H1 (cell line): ENCODE results near the gene MAD2L1. TPM values are rescaled to one million over a fixed set of nuclear protein-coding genes. Genes with fewer than 3 reads are reported as not detected.

Experiments used
- CTCF ChIA-PET: fragments of 300-600 bp; sonication (Branson Sonifier 250); formaldehyde crosslinking; loops from one replicate; lab custom pipeline; 2021; ENCODE audit not compliant: partially characterized antibody; lab: Charles Lee
- POLR2A ChIA-PET: fragments of 300-600 bp; sonication (Branson Sonifier 250); formaldehyde crosslinking; loops from one replicate; lab custom pipeline; 2021; ENCODE audit warnings: inconsistent platforms; ENCODE audit not compliant: partially characterized antibody; lab: Charles Lee
- DNase-seq, 2 experiments: peaks; one replicate each; pipeline versions ENCODE4 v3.0.0 to v3.0.0-alpha.2; 2010 to 2022; ENCODE audit warnings: low spot score in 2 of 2, low read depth in 1 of 2, mixed read lengths in 1 of 2
- FAIRE-seq: peaks from 2 replicates; lab custom pipeline; 2011; peaks lifted over from hg19 to GRCh38; lab: Jason Lieb, UNC
- H2AFZ ChIP-seq: 2 replicates; pipeline ENCODE4 v1.8.1; 2012; ENCODE audit warnings: low read length, inconsistent platforms
- H2AK5ac ChIP-seq: 2 replicates; pipeline ENCODE4 v1.6.1; 2013; ENCODE audit warnings: low read depth, low read length
- H2BK120ac ChIP-seq: replicated peaks from 2 replicates; pipeline ENCODE3; 2013; ENCODE audit warnings: low read depth, low read length, inconsistent platforms
- H2BK12ac ChIP-seq: 2 replicates; pipeline ENCODE4 v1.6.1; 2013; ENCODE audit warnings: low read depth, low read length
- H2BK15ac ChIP-seq: 2 replicates; pipeline ENCODE4 v1.6.1; 2013; ENCODE audit warnings: low read length
- H2BK20ac ChIP-seq: 2 replicates; pipeline ENCODE4 v1.6.1; 2013; ENCODE audit warnings: low read length
- H2BK5ac ChIP-seq: 2 replicates; pipeline ENCODE4 v1.6.1; 2013; ENCODE audit warnings: low read depth, low read length
- H3K14ac ChIP-seq: 2 replicates; pipeline ENCODE4 v1.6.1; 2013; ENCODE audit warnings: inconsistent platforms; ENCODE audit not compliant: insufficient read length
- H3K18ac ChIP-seq: 2 replicates; pipeline ENCODE4 v1.6.1; 2013; ENCODE audit warnings: low read length; ENCODE audit errors: extremely low read depth
- H3K23ac ChIP-seq: 2 replicates; pipeline ENCODE4 v1.6.1; 2013; ENCODE audit warnings: inconsistent platforms; ENCODE audit not compliant: insufficient read length
- H3K23me2 ChIP-seq: 2 replicates; pipeline ENCODE4 v1.6.1; 2013; ENCODE audit warnings: low read depth, low read length
- H3K27ac ChIP-seq: 2 replicates; pipeline ENCODE4 v1.6.1; 2011; ENCODE audit warnings: low read depth, low read length, inconsistent platforms
- H3K27me3 ChIP-seq, 4 experiments: replicated peaks in 1 of 4; 1 replicate in 1 of 4; 2 replicates in 3 of 4; pipeline versions ENCODE4 v1.6.1 to v1.8.1; 2011 to 2013; ENCODE audit warnings: low read length in 3 of 4, mild to moderate bottlenecking in 3 of 4, inconsistent platforms in 2 of 4, mixed read lengths in 2 of 4, moderate library complexity in 1 of 4; ENCODE audit not compliant: control insufficient read depth in 3 of 4, insufficient read depth in 3 of 4; ENCODE audit errors: extremely low read depth in 1 of 4
- H3K36me3 ChIP-seq, 4 experiments: 2 replicates each; pipeline versions ENCODE4 v1.6.1 to v1.8.1; 2011 to 2013; ENCODE audit warnings: mild to moderate bottlenecking in 4 of 4, low read length in 3 of 4, moderate library complexity in 2 of 4, control low read depth in 1 of 4, inconsistent platforms in 1 of 4; ENCODE audit not compliant: insufficient read depth in 4 of 4, control insufficient read depth in 2 of 4
- H3K4ac ChIP-seq: replicated peaks from 2 replicates; pipeline ENCODE3; 2013; ENCODE audit warnings: low read length, low read depth, mixed read lengths, inconsistent platforms; ENCODE audit not compliant: insufficient read length
- H3K4me1 ChIP-seq, 4 experiments: replicated peaks in 1 of 4; 1 replicate in 1 of 4; 2 replicates in 3 of 4; pipeline versions ENCODE4 v1.6.1 to v1.8.1; 2011 to 2013; ENCODE audit warnings: low read length in 3 of 4, inconsistent platforms in 2 of 4, mixed read lengths in 1 of 4; ENCODE audit not compliant: insufficient read depth in 4 of 4, control insufficient read depth in 3 of 4
- H3K4me2 ChIP-seq, 2 experiments: 2 replicates each; pipeline versions ENCODE4 v1.6.1 to v1.8.1; 2011 to 2013; ENCODE audit warnings: low read depth in 2 of 2, low read length in 2 of 2, control low read depth in 1 of 2, inconsistent platforms in 1 of 2, mild to moderate bottlenecking in 1 of 2; ENCODE audit not compliant: insufficient read depth in 1 of 2
- H3K4me3 ChIP-seq, 4 experiments: fragments of 200-600, 300-600 bp in 1 of 4; sonication (generic), shearing (Covaris generic), sonication (Bioruptor Twin) in 1 of 4; 2 replicates each; pipeline versions ENCODE4 v1.5.1 to v1.8.1; 2011 to 2016; ENCODE audit warnings: low read length in 4 of 4, low read depth in 3 of 4, control low read depth in 2 of 4, inconsistent platforms in 2 of 4, mild to moderate bottlenecking in 2 of 4, mixed read lengths in 1 of 4, moderate library complexity in 1 of 4; ENCODE audit not compliant: insufficient read depth in 2 of 4; ENCODE audit errors: extremely low read depth in 1 of 4
- H3K56ac ChIP-seq: replicated peaks from 2 replicates; pipeline ENCODE3; 2013; ENCODE audit warnings: low read depth, mild to moderate bottlenecking, mixed read lengths, low read length, inconsistent platforms; ENCODE audit not compliant: insufficient read length
- H3K79me1 ChIP-seq: 2 replicates; pipeline ENCODE4 v1.6.1; 2013; ENCODE audit warnings: low read depth, low read length, control low read depth
- H3K79me2 ChIP-seq, 2 experiments: 2 replicates each; pipeline versions ENCODE4 v1.6.1 to v1.8.1; 2012 to 2013; ENCODE audit warnings: low read length in 2 of 2, mild to moderate bottlenecking in 2 of 2, inconsistent platforms in 1 of 2; ENCODE audit not compliant: insufficient read depth in 2 of 2, control insufficient read depth in 1 of 2
- H3K9ac ChIP-seq, 4 experiments: replicated peaks in 1 of 4; 1 replicate in 1 of 4; 2 replicates in 3 of 4; pipeline versions ENCODE4 v1.6.1 to v1.8.1; 2011 to 2013; ENCODE audit warnings: low read depth in 3 of 4, low read length in 3 of 4, control low read depth in 2 of 4, mild to moderate bottlenecking in 2 of 4, moderate library complexity in 2 of 4, inconsistent platforms in 1 of 4; ENCODE audit errors: extremely low read depth in 1 of 4
- H3K9me3 ChIP-seq, 2 experiments: 2 replicates each; pipeline versions ENCODE4 v1.6.1 to v1.8.1; 2012 to 2013; ENCODE audit warnings: mild to moderate bottlenecking in 2 of 2, moderate library complexity in 2 of 2, control low read depth in 1 of 2, inconsistent platforms in 1 of 2, low read depth in 1 of 2, low read length in 1 of 2, mixed read lengths in 1 of 2; ENCODE audit not compliant: insufficient read depth in 2 of 2
- H4K20me1 ChIP-seq, 2 experiments: replicated peaks in 1 of 2; 2 replicates each; pipeline versions ENCODE3 to v1.8.1; 2011 to 2013; ENCODE audit warnings: inconsistent platforms in 2 of 2, low read length in 2 of 2, mild to moderate bottlenecking in 1 of 2; ENCODE audit not compliant: insufficient read depth in 2 of 2, control insufficient read depth in 1 of 2
- H4K5ac ChIP-seq: 2 replicates; pipeline ENCODE4 v1.6.1; 2013; ENCODE audit warnings: low read length, low read depth, mixed read lengths, inconsistent platforms; ENCODE audit not compliant: insufficient read length
- H4K8ac ChIP-seq: 2 replicates; pipeline ENCODE4 v1.8.0; 2013; ENCODE audit warnings: mild to moderate bottlenecking, moderate library complexity, low read length, inconsistent platforms; ENCODE audit not compliant: insufficient read depth; ENCODE audit errors: extremely low read depth
- H4K91ac ChIP-seq: replicated peaks from 2 replicates; pipeline ENCODE3; 2013; ENCODE audit warnings: low read length, mixed read lengths, inconsistent platforms; ENCODE audit not compliant: insufficient read length
- CEBPB ChIP-seq: IDR thresholded peaks from 2 replicates; pipeline ENCODE4 v1.6.1; 2012; ENCODE audit warnings: low read depth, low read length
- CHD1 ChIP-seq: IDR thresholded peaks from 2 replicates; pipeline ENCODE4 v1.6.1; 2012; ENCODE audit warnings: low read depth, low read length, improper control_type of control experiment
- E2F6 ChIP-seq: IDR thresholded peaks from 2 replicates; pipeline ENCODE4 v1.6.1; 2012; ENCODE audit warnings: inconsistent platforms
- GABPA ChIP-seq: IDR thresholded peaks from 2 replicates; pipeline ENCODE4 v1.6.1; 2011; ENCODE audit warnings: mild to moderate bottlenecking, low read length, moderate library complexity, borderline replicate concordance; ENCODE audit not compliant: insufficient read depth
- HDAC6 ChIP-seq: IDR thresholded peaks from one replicate; pipeline ENCODE4 v1.7.1; 2012; ENCODE audit warnings: low read depth, mild to moderate bottlenecking, inconsistent platforms, low read length, moderate library complexity
- JUN ChIP-seq: IDR thresholded peaks from 2 replicates; pipeline ENCODE4 v1.6.1; 2011; ENCODE audit warnings: low read depth, mild to moderate bottlenecking, improper control_type of control experiment, low read length
- KDM5A ChIP-seq: fragments of 200-600 bp; IDR thresholded peaks from 2 replicates; pipeline ENCODE4 v1.7.1; 2012; ENCODE audit warnings: mild to moderate bottlenecking, low read length, inconsistent platforms, mixed read lengths
- MAFK ChIP-seq: IDR thresholded peaks from 2 replicates; pipeline ENCODE4 v1.6.1; 2012; ENCODE audit warnings: low read depth, mild to moderate bottlenecking, improper control_type of control experiment, low read length
- PHF8 ChIP-seq: fragments of 200-600 bp; sonication (generic); conservative IDR thresholded peaks from 2 replicates; pipeline ENCODE4 v1.7.1; 2012; ENCODE audit warnings: low read depth, mild to moderate bottlenecking, inconsistent platforms, low read length, moderate library complexity
- POLR2A ChIP-seq, 2 experiments: IDR thresholded peaks; 1 replicate in 1 of 2; 2 replicates in 1 of 2; pipeline ENCODE4 v1.6.1; 2011; ENCODE audit warnings: low read depth in 2 of 2, low read length in 2 of 2, mild to moderate bottlenecking in 2 of 2; ENCODE audit errors: control extremely low read depth in 1 of 2
- POU5F1 ChIP-seq: IDR thresholded peaks from 2 replicates; pipeline ENCODE4 v1.6.1; 2011; ENCODE audit warnings: low read depth, mild to moderate bottlenecking, low read length, moderate library complexity
- RFX5 ChIP-seq: IDR thresholded peaks from 2 replicates; pipeline ENCODE4 v1.6.1; 2011; ENCODE audit warnings: low read depth, low read length, improper control_type of control experiment, borderline replicate concordance
- WGBS, 2 experiments: shearing (Covaris generic) in 1 of 2; methylation state at CpG; one replicate each; pipeline versions ENCODE4 v1.1.6 to v1.1.7; 2013 to 2015; ENCODE audit warnings: low lambda C conversion rate in 2 of 2, mixed read lengths in 2 of 2, inconsistent platforms in 1 of 2, low coverage in 1 of 2, missing lambda C conversion rate in 1 of 2; ENCODE audit not compliant: insufficient replicate concordance in 2 of 2, insufficient coverage in 1 of 2, insufficient read length in 1 of 2; ENCODE audit errors: extremely low coverage in 1 of 2, missing lambda C conversion rate in 1 of 2; 5-methylcytosine and 5-hydroxymethylcytosine counted together
- polyA plus RNA-seq, 7 experiments: library from polyadenylated mRNA; depleted of rRNA in 3 of 7; stranded (reverse) in 5 of 7; unstranded in 2 of 7; fragments of >200 nt in 5 of 7; fragments of 200-250 nt in 2 of 7; gene quantifications; 1 replicate in 5 of 7; 2 replicates in 1 of 7; 4 replicates in 1 of 7; pipeline versions ENCODE4 v1.2.1 to v1.2.3, GENCODE V29; 2011 to 2013; ENCODE audit warnings: missing spikeins in 2 of 7, mixed read lengths in 2 of 7
- total RNA-seq: library from RNA; stranded (reverse); fragmentation: NEBNext Ultra II Directional; extraction: Animal tissue kit (Norgen Biotek cat#: 25700); gene quantifications from 2 replicates; pipeline ENCODE4 v1.2.1, GENCODE V29; 2021
- TF ChIP-seq, protein P1 (sequence below): IDR thresholded peaks from 2 replicates; pipeline ENCODE4 v1.6.1; 2012; ENCODE audit warnings: low read length, inconsistent platforms

MAD2L1 gene
- total and polyA plus RNA-seq, 2 of the 8 experiments (the other 6 are each of a cell fraction or from before 2014, with no cell fraction given), result 51.1 to 88.1 TPM

GRCh38 chr4:120059036-120059435 is 7.6 kb downstream of the MAD2L1 start:
- ChIA-PET POLR2A (no interaction called here), CTCF (no interaction called here)
- Histone ChIP-seq H3K23ac (no peak overlapping the region), H4K91ac (no peak overlapping the region), H3K4me2 (no peak overlapping the region), H2BK15ac (no peak overlapping the region), H3K27ac (no peak overlapping the region), H3K4ac (no peak overlapping the region), H2BK120ac (no peak overlapping the region), H2BK20ac (no peak overlapping the region), H2AK5ac (no peak overlapping the region), H2BK5ac (no peak overlapping the region), H4K8ac (no peak overlapping the region), H2AFZ (no peak overlapping the region), H4K5ac (no peak overlapping the region), H3K79me1 (no peaks in the 10 kb centered on the region), H4K20me1 (peaks cover 4 to 7% of the 10 kb centered on the region in 2 experiments), H3K9me3 (no peaks in the 10 kb centered on the region), H3K79me2 (peaks cover 0 to 27% of the 10 kb centered on the region in 2 experiments; a peak in 3 of 4 replicates), H3K18ac (no peak overlapping the region), H3K9ac (no peak overlapping the region), H3K14ac (no peak overlapping the region)
- DNase-seq, result no peak
- 81% methylated on average over 1 of the region's 1 CpG; no CpG with 5 or more reads in 1 of the 2 experiments for WGBS, 2 experiments
- TF ChIP-seq RFX5 (no peak), CHD1 (no peak), GABPA (no peak), POU5F1 (no peak), PHF8 (no peak), KDM5A (no peak), CEBPB (no peak), HDAC6 (no peak), POLR2A (IDR thresholded peaks at IDR 0.05; ENCODE audit: control extremely low read depth in 1 of 2, low read depth in 2 of 2, low read length in 2 of 2) (no peak), JUN (no peak), MAFK (no peak), E2F6 (no peak)
- TF ChIP-seq, protein P1, sequence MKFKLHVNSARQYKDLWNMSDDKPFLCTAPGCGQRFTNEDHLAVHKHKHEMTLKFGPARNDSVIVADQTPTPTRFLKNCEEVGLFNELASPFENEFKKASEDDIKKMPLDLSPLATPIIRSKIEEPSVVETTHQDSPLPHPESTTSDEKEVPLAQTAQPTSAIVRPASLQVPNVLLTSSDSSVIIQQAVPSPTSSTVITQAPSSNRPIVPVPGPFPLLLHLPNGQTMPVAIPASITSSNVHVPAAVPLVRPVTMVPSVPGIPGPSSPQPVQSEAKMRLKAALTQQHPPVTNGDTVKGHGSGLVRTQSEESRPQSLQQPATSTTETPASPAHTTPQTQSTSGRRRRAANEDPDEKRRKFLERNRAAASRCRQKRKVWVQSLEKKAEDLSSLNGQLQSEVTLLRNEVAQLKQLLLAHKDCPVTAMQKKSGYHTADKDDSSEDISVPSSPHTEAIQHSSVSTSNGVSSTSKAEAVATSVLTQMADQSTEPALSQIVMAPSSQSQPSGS, result no peak
- TF ChIP-seq, all 59 proteins: peak for 0
- FAIRE-seq, result no peak
- Histone ChIP-seq H3K4me3 (no peak overlapping the region), H3K27me3 (no peaks in the 10 kb centered on the region), H3K23me2 (no peaks in the 10 kb centered on the region), H3K36me3 (peaks cover 5 to 64% (median 34%) of the 10 kb centered on the region in 4 experiments; a peak in 6 of 8 replicates), H2BK12ac (no peak overlapping the region), H3K4me1 (peaks cover 0 to under 1% (median 0%) of the 10 kb centered on the region in 4 experiments; a peak in 1 of 7 replicates), H3K56ac (no peak overlapping the region)
